ENCODE results near the gene ANKRD40. TPM values are rescaled to one million over a fixed set of nuclear protein-coding genes. Genes with fewer than 3 reads are reported as not detected.
A peak's percentile ranks its signal among the peaks of the same experiment; 100 is the strongest.

Gene ANKRD40
- total RNA-seq, 1 experiment from 2014 or later: 45.3 TPM

GRCh38 chr17:50719144-50719923 lies 11.6 kb upstream of the ANKRD40 start, which contains the start of gene LUC7L3 (continued):
- TF ChIP-seq ATF2 (CRISPR knock-in tag; IDR thresholded peaks at IDR 0.05; ENCODE audit: borderline replicate concordance, low read depth) (no peak), GABPB1 (CRISPR knock-in tag; IDR thresholded peaks at IDR 0.05) (peak; percentile 77; the same call in 1 of the 2 replicates), SMAD4 (CRISPR knock-in tag; IDR thresholded peaks at IDR 0.05) (no peak), NFYB (CRISPR knock-in tag; conservative IDR thresholded peaks at IDR 0.05; ENCODE audit: low read depth) (no peak), STAT6 (CRISPR knock-in tag; conservative IDR thresholded peaks at IDR 0.05; ENCODE audit: low read depth) (no peak), RELA (CRISPR knock-in tag; IDR thresholded peaks at IDR 0.05; ENCODE audit: borderline replicate concordance) (no peak; the same call in 1 of the 2 replicates), RORB (CRISPR knock-in tag; IDR thresholded peaks at IDR 0.05) (no peak), USF1 (CRISPR knock-in tag; IDR thresholded peaks at IDR 0.05) (0 out of 2 replicates have a peak, but pooled peaks have one; percentile 27), CREB1 (CRISPR knock-in tag; IDR thresholded peaks at IDR 0.05) (peak; percentile 75; the same call in 1 of the 2 replicates), ATF1 (CRISPR knock-in tag; IDR thresholded peaks at IDR 0.05) (no peak), ZNF317 (CRISPR knock-in tag; IDR thresholded peaks at IDR 0.05; ENCODE audit: borderline replicate concordance, low read depth) (no peak), ZNF671 (CRISPR knock-in tag; IDR thresholded peaks at IDR 0.05) (no peak), PREB (CRISPR knock-in tag; IDR thresholded peaks at IDR 0.05; ENCODE audit: borderline replicate concordance) (peak; percentile 42; the same call in 1 of the 2 replicates), PRDM15 (CRISPR knock-in tag; IDR thresholded peaks at IDR 0.05) (no peak), SP1 (CRISPR knock-in tag; conservative IDR thresholded peaks at IDR 0.05) (peak; percentile 99), NR1H2 (CRISPR knock-in tag; IDR thresholded peaks at IDR 0.05) (0 out of 2 replicates have a peak, but pooled peaks have one; percentile 32), ZNF138 (CRISPR knock-in tag; conservative IDR thresholded peaks at IDR 0.05) (no peak), ZNF121 (CRISPR knock-in tag; IDR thresholded peaks at IDR 0.05) (no peak), FOXP4 (CRISPR knock-in tag; IDR thresholded peaks at IDR 0.05) (no peak), MAX (CRISPR knock-in tag; IDR thresholded peaks at IDR 0.05) (peak; percentile 81), EMX1 (CRISPR knock-in tag; IDR thresholded peaks at IDR 0.05) (no peak), ATF6 (CRISPR knock-in tag; IDR thresholded peaks at IDR 0.05) (no peak), KAT7 (CRISPR knock-in tag; IDR thresholded peaks at IDR 0.05; ENCODE audit: borderline replicate concordance) (0 out of 2 replicates have a peak, but pooled peaks have one; percentile 57)
